Hepatocyte (in vitro differentiated cells): ENCODE data around the gene IFNL3. TPM values are rescaled to one million over a fixed set of nuclear protein-coding genes. Genes with fewer than 3 reads are reported as not detected.

Experiments
- DNase-seq: peaks from one replicate; pipeline ENCODE4 v3.0.0-alpha.2; 2016; ENCODE audit warnings: low spot score
- H2AFZ ChIP-seq: fragments of 200-600 bp; sonication (generic); 2 replicates; pipeline ENCODE4 v1.6.0; 2016; ENCODE audit warnings: antibody characterized with exemption, mild to moderate bottlenecking
- H3K27ac ChIP-seq: fragments of 200-600 bp; sonication (generic); 2 replicates; pipeline ENCODE4 v1.5.1; 2016; ENCODE audit warnings: mild to moderate bottlenecking
- H3K27me3 ChIP-seq: fragments of 200-600 bp; sonication (generic); 2 replicates; pipeline ENCODE4 v1.6.1; 2016
- H3K36me3 ChIP-seq: fragments of 200-600 bp; sonication (generic); replicated peaks from 2 replicates; pipeline ENCODE4 v1.5.1; 2016; ENCODE audit warnings: low read depth; ENCODE audit not compliant: insufficient read depth
- H3K4me1 ChIP-seq: fragments of 200-600 bp; sonication (generic); 2 replicates; pipeline ENCODE4 v1.5.1; 2016; ENCODE audit warnings: mild to moderate bottlenecking, moderate library complexity; ENCODE audit not compliant: insufficient read depth
- H3K4me2 ChIP-seq: fragments of 200-600 bp; sonication (generic); 2 replicates; pipeline ENCODE4 v1.6.0; 2016
- H3K4me3 ChIP-seq: fragments of 200-600 bp; sonication (generic); 2 replicates; pipeline ENCODE4 v1.5.1; 2016; ENCODE audit warnings: mild to moderate bottlenecking
- H3K79me2 ChIP-seq: fragments of 200-600 bp; sonication (generic); 2 replicates; pipeline ENCODE4 v1.6.0; 2017; ENCODE audit warnings: mild to moderate bottlenecking
- H3K9me2 ChIP-seq: fragments of 200-600 bp; sonication (generic); replicated peaks from 2 replicates; pipeline ENCODE4 v1.6.0; 2017; ENCODE audit warnings: mild to moderate bottlenecking; ENCODE audit not compliant: insufficient read depth
- H3K9me3 ChIP-seq: fragments of 200-600 bp; sonication (generic); 2 replicates; pipeline ENCODE4 v1.5.1; 2016; ENCODE audit warnings: low read depth, mild to moderate bottlenecking
- H4K20me1 ChIP-seq: fragments of 200-600 bp; sonication (generic); 2 replicates; pipeline ENCODE4 v1.6.0; 2016; ENCODE audit warnings: mild to moderate bottlenecking; ENCODE audit not compliant: insufficient read depth, poor library complexity, severe bottlenecking
- EZH2 ChIP-seq: fragments of 200-600 bp; sonication (generic); IDR thresholded peaks from 2 replicates; pipeline ENCODE4 v1.6.1; 2016; ENCODE audit warnings: antibody characterized with exemption, mild to moderate bottlenecking, borderline replicate concordance
- EZH2phosphoT487 ChIP-seq: fragments of 200-600 bp; sonication (generic); IDR thresholded peaks from one replicate; pipeline ENCODE4 v1.6.1; 2018; ENCODE audit warnings: antibody characterized with exemption, mild to moderate bottlenecking, low read depth, moderate library complexity; ENCODE audit not compliant: unreplicated experiment, severe bottlenecking
- WGBS: methylation state at CpG from one replicate; pipeline ENCODE4 v1.1.6; 2016; ENCODE audit warnings: low lambda C conversion rate; ENCODE audit errors: missing lambda C conversion rate; 5-methylcytosine and 5-hydroxymethylcytosine counted together
- polyA plus RNA-seq: library from polyadenylated mRNA; unstranded; fragments of >200 nt; fragmentation: Nextera tagmentation; extraction: Ambion mirVana; gene quantifications from 2 replicates; pipeline ENCODE4 v1.2.1, GENCODE V29; 2016
- total RNA-seq: library from RNA; depleted of rRNA; stranded (reverse); fragments of >200 nt; gene quantifications from 2 replicates; pipeline ENCODE4 v1.2.3, GENCODE V29; 2014
- TF ChIP-seq, protein P1 (sequence below): fragments of 200-600 bp; sonication (generic); IDR thresholded peaks from 2 replicates; pipeline ENCODE4 v1.5.1; 2016; ENCODE audit warnings: antibody characterized with exemption, mild to moderate bottlenecking; ENCODE audit not compliant: poor library complexity

The IFNL3 gene
- total and polyA plus RNA-seq, 2 experiments from 2014 or later = not detected

DNA sequence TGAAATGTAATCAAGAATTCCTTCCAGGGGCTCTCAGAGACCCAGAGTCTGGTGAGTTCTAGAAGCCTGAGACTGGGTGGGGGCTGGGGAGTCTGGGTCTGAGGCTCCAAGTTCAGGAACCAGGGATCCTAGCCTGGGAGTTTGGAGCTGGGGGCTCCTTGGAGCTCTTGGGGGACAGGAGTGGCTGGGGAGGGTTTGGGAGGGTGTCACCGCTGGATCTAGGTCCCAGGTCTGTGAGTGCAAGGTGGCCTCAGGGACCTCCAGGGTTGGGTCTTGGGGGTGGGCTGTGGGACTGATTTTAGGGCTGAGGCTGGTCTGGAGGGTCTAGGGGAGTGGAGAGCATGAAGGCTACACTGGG lies 41.8 kb downstream of the IFNL3 start:
- TF ChIP-seq EZH2phosphoT487 (no peak), EZH2 (no peak)
- TF ChIP-seq, protein P1, sequence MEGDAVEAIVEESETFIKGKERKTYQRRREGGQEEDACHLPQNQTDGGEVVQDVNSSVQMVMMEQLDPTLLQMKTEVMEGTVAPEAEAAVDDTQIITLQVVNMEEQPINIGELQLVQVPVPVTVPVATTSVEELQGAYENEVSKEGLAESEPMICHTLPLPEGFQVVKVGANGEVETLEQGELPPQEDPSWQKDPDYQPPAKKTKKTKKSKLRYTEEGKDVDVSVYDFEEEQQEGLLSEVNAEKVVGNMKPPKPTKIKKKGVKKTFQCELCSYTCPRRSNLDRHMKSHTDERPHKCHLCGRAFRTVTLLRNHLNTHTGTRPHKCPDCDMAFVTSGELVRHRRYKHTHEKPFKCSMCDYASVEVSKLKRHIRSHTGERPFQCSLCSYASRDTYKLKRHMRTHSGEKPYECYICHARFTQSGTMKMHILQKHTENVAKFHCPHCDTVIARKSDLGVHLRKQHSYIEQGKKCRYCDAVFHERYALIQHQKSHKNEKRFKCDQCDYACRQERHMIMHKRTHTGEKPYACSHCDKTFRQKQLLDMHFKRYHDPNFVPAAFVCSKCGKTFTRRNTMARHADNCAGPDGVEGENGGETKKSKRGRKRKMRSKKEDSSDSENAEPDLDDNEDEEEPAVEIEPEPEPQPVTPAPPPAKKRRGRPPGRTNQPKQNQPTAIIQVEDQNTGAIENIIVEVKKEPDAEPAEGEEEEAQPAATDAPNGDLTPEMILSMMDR = no peak
- Histone ChIP-seq H3K36me3 (no peaks in the 10 kb centered on the region), H3K4me2 (no peak overlapping the region), H3K27ac (no peak overlapping the region), H4K20me1 (no peaks in the 10 kb centered on the region), H3K4me1 (no peaks in the 10 kb centered on the region), H3K27me3 (peaks cover 5% of the 10 kb centered on the region), H3K9me3 (no peaks in the 10 kb centered on the region), H2AFZ (no peak overlapping the region), H3K79me2 (no peaks in the 10 kb centered on the region), H3K4me3 (no peak overlapping the region), H3K9me2 (no peaks in the 10 kb centered on the region)
- no peak for DNase-seq
- WGBS = 100% methylated on average over 1 of the region's 1 CpG

DNA sequence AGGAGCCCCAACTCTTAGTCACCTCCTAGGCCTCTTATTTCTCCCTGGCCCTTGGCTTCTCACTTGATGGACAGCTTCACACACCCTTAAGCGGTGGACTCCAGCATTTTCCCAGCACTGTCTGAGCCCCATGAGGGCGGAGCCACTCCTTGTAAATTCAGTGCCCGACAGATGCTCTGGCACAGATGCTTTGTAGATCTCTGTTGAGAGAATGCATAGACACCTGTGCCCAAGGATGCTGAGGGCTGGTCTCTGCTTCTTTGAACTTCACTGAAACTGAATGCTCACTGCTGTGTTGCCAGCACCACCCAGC lies 44.0 kb downstream of the IFNL3 start:
- H3K9me3 ChIP-seq = no peaks in the 10 kb centered on the region
- H3K4me3 ChIP-seq = no peak overlapping the region
- no peaks in the 10 kb centered on the region for H3K36me3 ChIP-seq
- H3K79me2 ChIP-seq = no peaks in the 10 kb centered on the region
- H3K9me2 ChIP-seq = no peaks in the 10 kb centered on the region
- WGBS = 85% methylated on average over 3 of the region's 3 CpGs
- no peaks in the 10 kb centered on the region for H4K20me1 ChIP-seq
- H3K27ac ChIP-seq = no peak overlapping the region
- H3K4me1 ChIP-seq = peaks cover 10% of the 10 kb centered on the region
- no peak overlapping the region for H2AFZ ChIP-seq
- TF ChIP-seq, protein P1 = no peak
- TF ChIP-seq EZH2 (no peak), EZH2phosphoT487 (no peak)
- no peak overlapping the region for H3K4me2 ChIP-seq
- H3K27me3 ChIP-seq = peaks cover 27% of the 10 kb centered on the region
- DNase-seq = no peak

DNA sequence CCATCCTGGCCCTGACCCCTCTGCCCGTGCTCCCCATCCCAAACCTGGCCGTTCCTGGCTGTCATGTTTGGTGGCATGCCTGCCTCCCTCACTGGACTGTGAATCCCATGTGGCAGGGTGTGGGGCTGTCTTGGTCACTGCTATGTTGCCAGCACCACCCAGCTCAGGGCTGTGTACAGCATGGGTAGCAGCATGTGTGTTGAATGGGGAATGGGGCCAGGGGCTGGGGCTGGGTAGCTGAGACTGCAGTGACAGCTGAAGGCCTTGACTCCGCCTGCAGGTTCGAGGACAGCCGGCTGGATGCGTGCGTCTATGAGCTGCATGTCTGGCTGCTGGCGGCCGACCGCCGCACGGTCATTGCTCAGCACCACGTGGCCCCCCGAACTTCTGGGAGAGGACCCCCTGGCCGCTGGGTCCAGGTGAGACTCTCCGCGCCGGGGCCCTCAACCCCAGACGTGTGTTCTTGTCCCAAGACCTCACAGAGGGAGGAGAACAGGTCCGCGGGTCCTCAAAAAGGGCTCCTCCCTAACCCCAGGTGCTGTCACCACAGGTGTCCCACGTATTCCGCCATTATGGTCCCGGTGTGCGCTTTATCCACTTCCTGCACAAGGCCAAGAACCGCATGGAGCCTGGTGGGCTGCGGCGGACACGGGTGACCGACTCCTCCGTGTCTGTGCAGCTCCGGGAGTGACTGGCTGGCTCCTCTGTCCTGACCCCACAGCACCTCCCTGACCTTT lies 44.6 kb downstream of the IFNL3 start:
- H3K4me3 ChIP-seq = no peak overlapping the region
- no peak overlapping the region for H3K27ac ChIP-seq
- no peaks in the 10 kb centered on the region for H3K36me3 ChIP-seq
- TF ChIP-seq EZH2 (no peak), EZH2phosphoT487 (no peak)
- TF ChIP-seq, protein P1 = no peak
- H3K27me3 ChIP-seq = peaks cover 27% of the 10 kb centered on the region
- peaks cover 10% of the 10 kb centered on the region for H3K4me1 ChIP-seq
- no peaks in the 10 kb centered on the region for H3K9me3 ChIP-seq
- H2AFZ ChIP-seq = no peak overlapping the region
- no peaks in the 10 kb centered on the region for H3K9me2 ChIP-seq
- H4K20me1 ChIP-seq = no peaks in the 10 kb centered on the region
- H3K79me2 ChIP-seq = no peaks in the 10 kb centered on the region
- 92% methylated on average over 21 of the region's 32 CpGs for WGBS
- DNase-seq = no peak
- H3K4me2 ChIP-seq = no peak overlapping the region
